CD4-positive, alpha-beta T cell treated with Interferon alpha-2 for 1 hour (primary cell): ENCODE measurements around the gene SPTBN4.
"Not testable (repeated sequence)": the region's sequence is repeated elsewhere in the genome, so short reads cannot be mapped to it uniquely, and the experiment has no call there.

Experiments used
- DNase-seq, 2 donors: peaks; one replicate each; pipeline ENCODE4 v3.0.0-alpha.2; 2020 to 2022

The SPTBN4 gene

GRCh38 chr19:40465557-40466218 lies 1.1 kb upstream of the SPTBN4 start, which contains the start of gene BLVRB:
Gene BLVRB (minus strand): TSS chr19:40465745. CDS start chr19:40465688, 57 bp downstream.
- peak; percentile 99 to 100 for DNase-seq

- peak; percentile 84 to 85 for DNase-seq
These were observed 399 bp upstream of the SPTBN4 start for GRCh38 chr19:40466219-40466984.

- DNase-seq = no peak
These were observed 2.2 kb downstream of the SPTBN4 start for GRCh38 chr19:40469011-40469410.

- DNase-seq = no peak
These were observed 4.3 kb downstream of the SPTBN4 start for GRCh38 chr19:40471111-40471510.

GRCh38 chr19:40472516-40472915 lies 5.7 kb downstream of the SPTBN4 start:
- DNase-seq = no peak

GRCh38 chr19:40474737-40475136 lies 7.9 kb downstream of the SPTBN4 start:
- DNase-seq = no peak

GRCh38 chr19:40475878-40476644 lies 9.3 kb downstream of the SPTBN4 start:
- DNase-seq = not testable (repeated sequence)

- DNase-seq = no peak
These were observed 19.2 kb downstream of the SPTBN4 start for GRCh38 chr19:40486017-40486416.

- no peak for DNase-seq
These were observed 23.1 kb downstream of the SPTBN4 start for GRCh38 chr19:40489882-40490230.

- no peak for DNase-seq
These were observed 25.5 kb downstream of the SPTBN4 start for GRCh38 chr19:40492274-40492673.

- no peak for DNase-seq
These were observed 27.0 kb downstream of the SPTBN4 start for GRCh38 chr19:40493778-40494177.

GRCh38 chr19:40494191-40494838 lies 27.5 kb downstream of the SPTBN4 start:
- no peak for DNase-seq

- DNase-seq = no peak
These were observed 30.4 kb downstream of the SPTBN4 start for GRCh38 chr19:40497214-40497613.

GRCh38 chr19:40499320-40499719 lies 32.5 kb downstream of the SPTBN4 start:
- no peak for DNase-seq

GRCh38 chr19:40500678-40501530 lies 34.1 kb downstream of the SPTBN4 start:
- DNase-seq = not testable (repeated sequence)

- DNase-seq = no peak
These were observed 34.8 kb downstream of the SPTBN4 start for GRCh38 chr19:40501599-40501998.

GRCh38 chr19:40502081-40502480 lies 35.3 kb downstream of the SPTBN4 start:
- no peak for DNase-seq

GRCh38 chr19:40502647-40503319 lies 36.0 kb downstream of the SPTBN4 start:
- DNase-seq = no peak

GRCh38 chr19:40503320-40503695 lies 36.5 kb downstream of the SPTBN4 start:
- DNase-seq = no peak

- DNase-seq = no peak
These were observed 39.3 kb downstream of the SPTBN4 start for GRCh38 chr19:40506099-40506498.

GRCh38 chr19:40507892-40508291 lies 41.1 kb downstream of the SPTBN4 start:
- DNase-seq = no peak
